SK-MEL-5 (cell line): ENCODE data around the gene MEAF6. TPM values are rescaled to one million over a fixed set of nuclear protein-coding genes. Genes with fewer than 3 reads are reported as not detected.
A peak's percentile ranks its signal among the peaks of the same experiment; 100 is the strongest.

Source experiments
- DNase-seq: peaks from one replicate; pipeline ENCODE4 v3.0.0-alpha.2; 2016; ENCODE audit warnings: low read depth, low spot score
- in situ Hi-C: cut with HindIII; loops from 2 replicates; pipeline ENCODE4 v1.10.0; 2016; ENCODE audit warnings: low sequenced_read_pairs, high pct_unique_total_duplicates, low pct_unique_long_range_greater_than_20kb
- total RNA-seq: library from RNA; depleted of rRNA; stranded (reverse); fragments of >200 nt; shearing (Covaris generic); gene quantifications from 2 replicates; pipeline ENCODE4 v1.2.3, GENCODE V29; 2014

MEAF6 gene
- total RNA-seq, 1 experiment from 2014 or later: 71.3 TPM

GRCh38 chr1:37497832-37498231 lies 16.7 kb downstream of the MEAF6 start:
- in situ Hi-C loops: no loop called here
- no peak for DNase-seq

- no peak for DNase-seq
- in situ Hi-C loops: no loop called here
Measured at GRCh38 chr1:37495875-37496274, 18.7 kb downstream of the MEAF6 start.

- DNase-seq: no peak
- in situ Hi-C loops: no loop called here
Measured at GRCh38 chr1:37493336-37494098, 21.0 kb downstream of the MEAF6 start.

GRCh38 chr1:37487619-37487984 lies 27.0 kb downstream of the MEAF6 start:
- in situ Hi-C loops: no loop called here
- DNase-seq: no peak

- DNase-seq: peak; percentile 61
- in situ Hi-C loops: no loop called here
Measured at GRCh38 chr1:37486680-37487618, 27.6 kb downstream of the MEAF6 start.

- no peak for DNase-seq
- in situ Hi-C loops: no loop called here
Measured at GRCh38 chr1:37485902-37486679, 28.5 kb downstream of the MEAF6 start.

- no peak for DNase-seq
- in situ Hi-C loops: no loop called here
Measured at GRCh38 chr1:37484325-37485051, 30.1 kb downstream of the MEAF6 start.

GRCh38 chr1:37483785-37484184 lies 30.8 kb downstream of the MEAF6 start:
- no peak for DNase-seq
- in situ Hi-C loops: no loop called here

- DNase-seq: no peak
- in situ Hi-C loops: no loop called here
Measured at GRCh38 chr1:37482796-37483744, 31.5 kb downstream of the MEAF6 start.

- no peak for DNase-seq
- in situ Hi-C loops: no loop called here
Measured at GRCh38 chr1:37482004-37482785, 32.4 kb downstream of the MEAF6 start.

GRCh38 chr1:37481289-37482003 lies 33.1 kb downstream of the MEAF6 start:
- DNase-seq: no peak
- in situ Hi-C loops: no loop called here

- DNase-seq: no peak
- in situ Hi-C loops: no loop called here
Measured at GRCh38 chr1:37480581-37481288, 33.8 kb downstream of the MEAF6 start.

- in situ Hi-C loops: no loop called here
- DNase-seq: no peak
Measured at GRCh38 chr1:37480125-37480466, 34.5 kb downstream of the MEAF6 start.

- in situ Hi-C loops: no loop called here
- DNase-seq: no peak
Measured at GRCh38 chr1:37479255-37480124, 35.1 kb downstream of the MEAF6 start.
